Lung microvascular endothelial cell (primary cell): Measurements from ENCODE around the gene ZDHHC16. TPM values are rescaled to one million over a fixed set of nuclear protein-coding genes. Genes with fewer than 3 reads are reported as not detected.
"Not testable (repeated sequence)": the region's sequence is repeated elsewhere in the genome, so short reads cannot be mapped to it uniquely, and the experiment has no call there.

Experiments
- DNase-seq, 2 donors: peaks; one replicate each; pipeline versions ENCODE4 v3.0.0 to v3.0.0-alpha.2; 2010; ENCODE audit warnings: low read depth in 2 of 2
- total RNA-seq: library from RNA; depleted of rRNA; stranded (reverse); fragments of >200 nt; gene quantifications from 2 replicates; pipeline ENCODE4 v1.2.1, GENCODE V29; 2014

The ZDHHC16 gene
- total RNA-seq = 21.6 and 26.2 TPM in 2 replicates

DNA sequence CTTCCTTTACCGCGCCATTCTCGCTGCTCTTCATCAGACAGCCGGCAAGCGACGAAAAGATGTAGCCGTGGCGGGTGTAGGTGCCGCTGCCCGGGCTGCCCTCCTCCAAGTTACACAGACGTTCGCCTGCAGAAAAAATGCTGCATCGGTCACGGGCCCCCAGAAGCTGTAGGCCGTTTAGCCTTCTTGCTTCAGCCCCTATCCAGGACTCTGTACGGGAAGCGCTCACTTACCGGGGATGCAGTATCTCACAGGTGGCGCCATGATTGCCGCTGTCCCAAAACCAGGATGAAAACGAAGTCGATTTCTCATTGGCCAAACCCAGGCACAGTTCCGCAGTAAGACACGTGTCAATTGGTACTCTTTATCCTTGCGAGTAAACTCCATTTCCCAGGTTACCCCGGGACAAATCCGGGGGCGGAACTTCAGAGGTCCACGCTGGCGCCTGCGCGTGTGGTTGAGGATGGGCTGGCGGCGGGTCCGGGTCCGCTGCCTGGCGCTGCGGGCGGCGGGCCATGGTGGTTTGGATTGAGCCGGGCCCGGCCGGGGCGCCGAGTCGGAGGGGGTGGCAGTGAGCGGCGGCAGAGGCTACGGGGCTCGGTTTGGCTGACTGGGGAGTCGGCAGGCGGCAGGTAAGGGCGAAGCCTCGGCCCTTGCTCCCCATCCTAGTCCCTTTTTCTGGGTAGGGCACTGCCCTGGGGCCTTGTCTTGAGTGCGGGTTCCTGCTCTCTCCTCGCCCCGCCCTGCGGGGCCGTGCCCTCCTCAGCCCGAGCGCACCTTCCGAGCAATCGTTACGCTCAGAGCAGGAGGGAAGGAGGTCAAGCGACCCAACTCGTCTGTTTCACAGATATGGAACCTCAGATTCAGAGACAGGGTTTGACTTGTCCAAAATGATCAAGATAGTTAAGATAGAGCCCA, at the start of gene ZDHHC16, which contains the start of gene EXOSC1:
Gene ZDHHC16 (plus strand): TSS at position 454 of the 918 bp plus-strand sequence. CDS start 5,501 bp downstream, outside the sequence.
Gene EXOSC1 (minus strand): TSS at position 285 of the 918 bp plus-strand sequence. CDS start 21 bp downstream, at position 264.
- DNase-seq = peak; percentile 96 to 97

DNA sequence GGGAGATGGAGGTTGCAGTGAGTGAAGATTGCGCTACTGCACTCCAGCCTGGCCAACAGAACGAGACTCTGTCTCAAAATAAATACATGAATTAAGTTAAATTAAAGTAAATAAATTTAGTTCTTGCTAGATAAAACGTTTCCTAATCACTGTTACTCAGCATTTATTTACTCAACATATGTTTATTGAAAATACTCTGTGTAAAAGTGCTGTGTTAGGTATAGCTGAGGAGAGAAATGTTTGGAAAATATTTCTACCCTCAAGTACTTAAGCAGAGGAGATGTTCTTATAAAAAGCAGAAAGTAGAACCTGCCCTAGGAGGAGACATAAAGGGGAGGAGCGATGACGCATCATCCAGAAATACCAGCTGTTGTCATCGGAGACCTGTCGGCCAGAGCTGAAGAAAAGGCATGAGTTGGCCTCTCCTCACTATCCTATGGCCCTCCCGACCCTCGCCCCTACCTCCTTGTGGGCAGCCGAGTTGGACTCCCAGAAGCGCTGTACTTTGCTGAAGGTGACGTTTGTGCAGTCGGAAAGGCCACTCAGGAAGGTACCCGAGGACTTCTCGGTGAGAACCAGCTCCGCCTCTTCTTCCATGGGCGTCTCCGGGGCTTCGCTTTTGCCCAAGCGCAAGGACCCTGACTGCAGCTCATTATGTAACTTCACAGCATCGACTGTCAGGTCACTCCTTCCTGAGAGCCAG, 46.0 kb upstream of the ZDHHC16 start:
- DNase-seq = peak; percentile 78 to 88

DNA sequence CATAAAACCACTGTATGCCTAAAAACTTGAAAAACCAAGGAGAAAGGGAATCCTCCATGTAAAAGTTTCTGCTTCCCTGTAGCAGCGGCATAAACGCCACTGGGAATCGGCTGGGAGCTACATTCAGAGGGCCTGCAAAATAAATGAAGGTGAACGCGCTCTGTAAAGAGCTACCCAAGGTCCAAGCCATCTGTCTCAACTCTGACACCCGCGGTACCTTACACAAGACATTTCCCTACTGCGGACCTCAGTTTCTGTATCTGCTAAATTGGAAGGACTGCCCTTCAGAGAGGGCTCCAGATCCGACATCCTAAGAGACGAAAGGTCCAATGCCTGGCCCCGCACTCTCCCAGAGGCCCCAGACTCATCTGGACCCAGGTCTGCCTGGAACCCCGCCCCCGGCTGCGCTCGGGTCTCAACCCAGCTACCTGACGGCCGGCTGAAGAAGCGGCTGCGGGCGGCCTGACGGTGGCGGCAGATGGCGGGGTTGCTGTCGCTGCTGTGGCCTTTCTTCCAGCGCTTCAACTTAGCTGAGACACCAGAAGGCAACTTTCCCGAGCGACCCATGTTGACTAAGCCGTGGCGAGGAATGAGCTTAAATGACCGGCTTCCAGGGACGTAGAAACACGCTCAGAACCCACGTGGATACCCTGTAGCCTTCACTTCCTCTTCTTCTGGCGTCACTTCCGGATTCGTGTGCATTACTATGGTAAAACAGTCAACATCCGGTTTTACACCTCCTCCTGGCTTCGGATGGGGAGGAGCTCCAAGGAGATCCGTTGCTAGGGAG, 45.1 kb upstream of the ZDHHC16 start, which contains the start of gene RRP12:
Gene RRP12 (minus strand): TSS at position 676 of the 790 bp plus-strand sequence. CDS start 109 bp downstream, at position 567.
- peak; percentile 98 to 99 for DNase-seq

DNA sequence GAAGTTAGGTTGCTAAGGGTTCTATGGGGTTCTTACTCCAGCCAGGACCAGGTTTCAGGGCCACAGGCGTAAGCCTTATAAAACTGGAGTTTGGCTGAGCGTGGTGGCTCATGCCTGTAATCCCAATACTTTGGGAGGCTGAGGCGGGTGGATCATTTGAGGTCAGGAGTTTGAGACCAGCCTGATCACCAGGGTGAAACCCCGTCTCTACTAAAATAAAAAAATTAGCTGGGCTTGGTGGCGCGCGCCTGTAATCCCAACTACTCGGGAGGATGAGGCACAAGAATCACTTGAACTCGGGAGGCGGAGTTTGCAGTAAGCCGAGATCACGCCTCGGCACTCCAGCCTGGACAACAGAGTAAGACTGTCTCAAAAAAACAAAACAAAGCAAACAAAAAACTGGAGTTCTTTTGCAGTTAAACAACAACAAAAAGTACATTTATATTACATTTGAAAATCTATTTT, 44.5 kb upstream of the ZDHHC16 start:
- DNase-seq = no peak

DNA sequence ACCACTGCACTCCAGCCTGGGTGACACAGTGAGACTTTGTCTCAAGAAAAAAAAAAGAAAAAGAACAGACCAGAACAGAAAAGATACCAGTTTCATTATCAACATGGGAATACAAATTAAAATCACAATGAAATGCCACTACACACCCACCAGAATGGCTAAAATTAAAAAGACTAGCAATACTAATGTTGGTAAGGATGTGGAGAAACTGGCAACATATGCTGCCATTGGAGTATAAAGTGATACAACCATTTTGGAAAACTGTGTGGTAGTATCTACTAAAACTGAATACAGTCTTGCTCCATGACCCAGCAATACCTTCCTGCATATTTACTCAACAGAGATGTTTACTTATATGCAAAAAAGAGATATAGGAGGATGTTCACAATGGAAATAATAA, 41.9 kb upstream of the ZDHHC16 start:
- no peak for DNase-seq

DNA sequence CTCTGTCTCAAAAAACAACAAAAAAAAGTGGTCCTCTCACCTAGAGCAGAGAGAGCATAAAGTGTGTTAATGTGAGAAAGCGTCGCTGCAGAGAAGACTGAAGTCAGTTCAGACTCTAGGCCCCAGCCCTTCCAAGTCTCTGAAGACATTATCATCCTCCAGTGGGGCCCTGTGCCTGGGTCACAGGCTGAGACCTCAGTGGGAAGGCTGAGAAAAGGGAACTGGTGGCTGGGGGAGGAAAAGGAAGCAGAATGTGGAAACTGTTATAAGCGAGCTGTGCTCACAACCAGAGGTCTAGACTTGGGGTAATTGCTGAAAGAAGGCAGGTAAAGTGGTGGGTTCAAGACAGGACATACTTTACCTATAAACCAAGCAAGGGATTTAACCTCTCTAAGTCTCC, 39.9 kb upstream of the ZDHHC16 start:
- no peak for DNase-seq

DNA sequence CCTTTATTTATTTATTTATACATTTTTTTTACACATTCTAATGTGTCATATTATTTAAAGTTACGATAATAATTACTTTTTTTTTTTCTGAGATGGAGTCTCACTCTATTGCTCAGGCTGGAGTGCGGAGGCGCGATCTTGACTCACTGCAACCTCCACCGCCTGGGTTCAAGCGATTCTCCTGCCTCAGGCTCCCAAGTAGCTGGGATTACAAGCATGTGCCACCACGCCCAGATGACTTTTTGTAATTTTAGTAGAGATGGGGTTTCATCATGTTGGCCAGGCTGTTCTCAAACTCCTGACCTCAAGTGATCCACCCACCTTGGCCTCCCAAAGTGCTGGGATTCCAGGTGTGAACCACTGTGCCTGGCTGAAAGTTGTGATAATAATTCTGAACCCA, 39.5 kb upstream of the ZDHHC16 start:
- DNase-seq = not testable (repeated sequence)

DNA sequence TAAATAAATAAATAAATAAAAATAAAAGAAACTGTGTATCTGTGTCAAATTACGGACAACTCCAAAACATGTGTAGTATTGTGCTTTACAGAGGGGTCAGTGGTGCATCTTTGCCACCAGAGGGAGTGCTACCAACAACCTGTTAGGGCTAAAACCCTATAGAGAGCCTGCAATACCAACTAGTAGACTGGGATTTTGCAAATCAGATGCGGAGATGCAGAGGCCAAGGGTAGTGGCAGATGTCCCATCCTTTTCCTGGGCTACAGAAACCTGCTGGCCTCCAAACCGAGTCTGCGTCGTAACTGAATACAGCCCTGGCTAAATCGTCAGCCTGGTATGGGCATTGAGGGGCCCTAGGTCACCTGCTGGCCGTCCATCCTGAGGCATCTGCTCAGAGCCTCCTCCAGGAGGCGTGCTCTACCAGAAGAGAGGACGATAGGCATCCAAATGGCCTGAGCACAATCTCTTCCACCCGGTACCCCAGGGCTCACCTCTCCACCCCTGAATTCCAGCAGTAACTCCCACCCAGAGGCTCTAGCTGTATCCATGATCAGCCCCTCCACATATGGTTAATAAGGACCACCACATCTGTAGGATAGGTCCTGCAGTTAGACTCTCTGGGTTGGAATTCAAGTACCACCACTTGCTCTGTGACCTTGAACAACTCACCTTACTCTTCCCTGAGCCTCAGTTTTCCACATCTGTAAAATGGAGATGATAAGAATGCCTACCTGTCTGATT, 38.6 kb upstream of the ZDHHC16 start:
- DNase-seq = peak; percentile 80 to 84

DNA sequence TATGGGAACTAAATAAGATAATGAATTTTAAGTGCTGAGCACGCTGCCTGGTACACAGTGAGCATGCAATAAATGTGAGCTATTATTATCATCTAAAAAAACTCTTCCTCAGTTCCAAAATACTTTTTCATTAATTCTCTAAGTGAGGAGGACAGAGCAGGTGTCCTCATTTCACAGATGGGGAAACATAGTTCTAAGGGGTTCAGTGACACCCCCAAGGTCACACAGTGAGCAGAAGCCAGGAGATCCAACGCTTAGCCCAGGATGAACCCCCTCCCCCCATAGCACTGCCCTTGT, 38.1 kb upstream of the ZDHHC16 start:
- DNase-seq = no peak

DNA sequence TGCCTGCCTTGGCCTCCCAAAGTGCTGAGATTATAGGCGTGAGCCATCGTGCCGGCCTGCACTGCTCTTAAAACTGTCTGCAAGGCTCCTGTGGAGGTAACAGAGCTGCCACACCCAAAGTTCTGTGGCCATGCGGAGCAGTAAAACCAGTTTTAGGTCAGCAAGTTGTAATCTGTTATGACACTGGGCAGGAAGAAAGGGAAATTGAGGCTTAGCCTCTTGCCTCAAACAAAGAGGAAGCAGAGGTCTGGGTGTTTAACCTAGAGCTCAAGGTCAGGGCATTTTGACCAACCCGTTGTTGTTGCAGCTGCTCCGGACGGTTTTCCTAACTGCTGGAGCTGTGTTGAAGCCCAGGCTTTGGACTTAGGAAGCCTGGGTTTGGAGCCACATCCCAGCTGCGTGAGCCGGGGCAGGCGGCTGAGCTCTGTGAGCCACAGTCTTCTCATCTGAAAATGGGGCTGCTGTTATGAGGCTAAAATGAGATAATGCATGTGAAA, 37.4 kb upstream of the ZDHHC16 start:
- DNase-seq = peak in 1 of 2 donors; percentile 40

DNA sequence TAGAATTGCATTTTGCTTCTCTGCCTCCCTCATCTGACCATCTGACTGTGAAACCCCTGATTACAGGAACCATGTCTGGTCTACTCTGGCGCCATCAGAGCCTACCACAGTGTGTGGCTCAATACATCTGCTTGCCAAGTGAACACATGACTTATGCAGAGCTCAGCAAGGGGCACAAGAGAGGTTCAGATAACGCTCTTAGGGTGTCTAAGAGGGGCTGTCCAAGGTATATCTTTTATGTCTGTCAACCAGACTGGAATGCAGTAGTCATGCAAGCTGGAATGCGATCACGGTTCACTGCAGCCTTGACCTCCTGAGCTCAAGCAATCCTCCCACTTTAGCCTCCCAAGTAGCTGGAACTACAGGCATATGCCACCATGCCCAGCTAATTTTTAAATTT, 34.6 kb upstream of the ZDHHC16 start:
- no peak for DNase-seq

DNA sequence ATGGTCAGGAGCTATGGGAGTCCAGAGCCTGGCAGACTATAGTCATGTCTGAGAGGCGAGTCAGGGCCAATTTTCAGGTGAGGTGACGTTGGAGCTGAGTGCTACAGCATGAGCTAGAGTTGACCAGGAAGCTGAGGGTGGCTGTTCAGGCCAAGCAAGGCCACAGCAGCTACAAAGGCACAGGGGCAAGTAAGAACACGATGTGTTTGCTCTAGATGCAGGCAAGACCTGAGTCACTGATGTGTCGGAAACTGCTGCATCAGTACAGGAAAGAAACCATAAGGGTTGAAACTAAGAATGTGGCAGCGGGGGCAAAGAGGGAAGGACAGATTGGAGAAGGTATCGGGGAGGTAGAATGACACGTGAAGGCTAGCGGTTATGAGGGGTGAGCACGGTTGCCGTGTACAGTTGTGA, 33.1 kb upstream of the ZDHHC16 start:
- DNase-seq = peak in 1 of 2 donors; percentile 49

DNA sequence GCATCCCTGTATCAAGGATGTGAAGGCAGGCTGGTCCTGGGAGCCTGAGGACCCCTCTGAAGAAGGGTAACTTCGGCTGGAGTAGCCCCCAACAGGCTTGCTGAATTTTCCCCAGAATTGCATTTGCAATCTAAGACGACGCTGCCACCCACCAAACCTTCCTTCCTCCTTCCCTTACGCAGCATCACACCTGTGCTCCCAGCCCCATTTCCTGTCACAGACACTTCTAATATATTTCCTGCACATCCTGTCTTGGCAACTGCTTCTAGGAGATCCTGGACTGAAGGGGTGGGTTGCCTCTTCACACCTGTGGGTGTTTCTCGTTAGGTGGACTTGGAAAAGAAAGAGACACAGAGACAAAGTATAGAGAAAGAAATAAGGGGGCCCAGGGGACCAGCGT, 29.4 kb upstream of the ZDHHC16 start:
- no peak for DNase-seq

DNA sequence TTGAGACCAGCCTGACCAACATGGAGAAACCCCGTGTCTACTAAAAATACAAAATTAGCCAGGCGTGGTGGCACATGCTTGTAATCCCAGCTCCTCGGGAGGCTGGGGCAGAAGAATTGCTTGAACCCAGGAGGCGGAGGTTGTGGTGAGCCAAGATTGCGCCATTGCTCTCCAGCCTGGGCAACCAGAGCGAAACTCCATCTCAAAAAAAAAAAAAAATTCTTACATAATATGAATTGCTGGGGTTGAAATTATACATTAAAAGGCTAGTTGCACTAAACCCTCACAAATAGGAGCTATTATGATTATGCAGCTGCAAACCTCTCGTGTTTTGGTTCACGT, 22.2 kb upstream of the ZDHHC16 start:
- not testable (repeated sequence) for DNase-seq

DNA sequence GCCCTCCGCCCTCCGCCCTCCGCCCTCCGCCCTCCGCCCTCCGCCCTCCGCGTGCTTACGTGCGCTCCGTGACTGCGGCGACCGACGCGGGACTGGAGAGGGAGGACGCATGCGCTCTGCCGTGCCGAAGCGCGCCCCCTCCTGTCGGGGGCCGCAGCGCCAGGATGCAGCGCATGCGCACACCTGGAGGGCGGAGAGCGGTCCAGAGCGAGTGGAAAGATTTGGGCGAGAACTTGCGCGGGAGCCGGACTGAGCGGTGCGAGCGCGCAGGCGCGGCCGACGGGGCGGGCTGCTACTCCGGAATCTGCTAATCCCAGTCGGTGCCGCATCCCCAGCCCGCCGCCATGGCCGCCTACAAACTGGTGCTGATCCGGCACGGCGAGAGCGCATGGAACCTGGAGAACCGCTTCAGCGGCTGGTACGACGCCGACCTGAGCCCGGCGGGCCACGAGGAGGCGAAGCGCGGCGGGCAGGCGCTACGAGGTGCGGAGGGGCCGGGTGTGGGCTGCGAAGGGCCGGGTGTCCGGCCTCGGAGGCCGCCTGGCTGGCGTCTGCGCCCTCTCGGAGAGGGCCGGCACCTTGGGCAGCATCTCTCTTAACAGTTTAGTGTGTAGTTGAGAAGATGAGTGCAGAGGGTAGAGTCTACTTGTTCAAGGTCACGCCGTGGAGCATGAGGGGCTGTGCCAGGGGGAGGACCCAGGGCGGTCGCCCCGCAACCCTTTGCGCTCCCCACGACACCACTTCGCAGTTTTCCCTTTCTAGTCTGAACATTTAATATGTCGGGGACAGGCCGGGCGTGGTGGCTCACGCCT, 19.8 kb upstream of the ZDHHC16 start, which contains the start of gene PGAM1:
Gene PGAM1 (plus strand): TSS at position 228 of the 812 bp plus-strand sequence. CDS start 117 bp downstream, at position 345.
- peak; percentile 97 to 99 for DNase-seq

DNA sequence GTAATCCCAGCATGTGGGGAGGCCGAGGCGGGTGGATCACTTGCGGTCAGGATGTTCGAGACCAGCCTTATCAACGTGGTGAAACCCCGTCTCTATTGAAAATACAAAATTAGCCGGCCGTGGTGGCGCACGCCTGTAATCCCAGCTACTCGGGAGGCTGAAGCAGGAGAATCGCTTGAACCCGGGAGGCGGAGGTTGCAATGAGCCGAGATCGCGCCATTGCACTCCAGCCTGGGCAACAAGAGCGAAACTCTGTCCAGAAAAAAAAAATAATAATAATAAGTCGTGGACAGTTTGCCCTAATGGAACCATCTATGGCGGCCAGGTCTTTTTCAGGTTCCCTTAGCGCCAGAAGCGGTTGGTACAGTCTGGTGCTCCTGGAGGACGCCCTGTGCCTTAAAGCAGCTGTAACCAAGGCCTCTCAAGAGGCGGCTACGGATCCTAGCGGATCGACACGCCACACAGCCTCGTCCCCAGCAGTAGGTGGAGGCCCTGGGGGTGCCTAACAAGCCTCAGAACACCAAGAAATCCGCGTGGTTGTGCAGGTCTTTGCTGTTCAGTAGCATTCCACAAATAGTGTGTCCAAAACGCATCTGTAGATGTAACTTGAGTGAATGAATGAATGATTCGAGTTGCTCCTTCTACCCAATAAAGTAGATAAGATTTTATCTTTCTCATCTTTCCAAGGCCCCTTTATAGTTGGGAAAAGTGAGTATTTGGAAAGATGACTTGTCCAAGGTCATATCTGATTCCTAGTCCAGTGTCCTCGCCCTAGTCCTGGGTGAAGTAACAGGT, 19.0 kb upstream of the ZDHHC16 start:
- DNase-seq = peak; percentile 19 to 42

DNA sequence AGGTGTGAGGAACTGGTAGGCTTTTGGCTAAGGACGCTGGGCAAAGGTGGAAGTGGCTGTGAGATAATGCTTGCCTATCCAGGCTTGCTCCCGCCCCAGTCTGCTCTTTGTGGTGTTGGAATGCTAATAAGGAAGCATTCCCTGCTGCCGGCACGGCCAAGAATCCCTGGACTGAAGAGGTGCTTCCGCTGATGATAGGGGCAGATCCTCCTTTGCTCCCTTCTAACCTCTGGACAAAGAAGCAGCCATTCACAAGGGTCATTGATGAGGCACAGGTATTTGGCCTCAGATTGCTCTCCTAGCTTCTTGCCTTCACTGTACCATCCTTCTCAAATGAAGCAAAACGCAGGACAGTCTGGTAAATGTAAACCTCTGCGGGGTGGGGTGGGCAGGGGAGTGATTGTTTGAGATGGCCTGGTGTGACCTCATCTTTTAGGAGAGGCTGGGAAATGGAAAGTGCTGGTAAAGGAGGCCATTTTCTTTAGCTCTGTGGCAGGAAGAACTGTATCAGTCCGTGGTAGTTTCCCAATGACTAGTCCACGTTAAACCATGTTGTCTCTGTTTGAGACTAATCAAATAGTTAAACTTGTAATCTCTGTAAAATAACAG, 18.3 kb upstream of the ZDHHC16 start:
- DNase-seq = peak; percentile 57 to 60

DNA sequence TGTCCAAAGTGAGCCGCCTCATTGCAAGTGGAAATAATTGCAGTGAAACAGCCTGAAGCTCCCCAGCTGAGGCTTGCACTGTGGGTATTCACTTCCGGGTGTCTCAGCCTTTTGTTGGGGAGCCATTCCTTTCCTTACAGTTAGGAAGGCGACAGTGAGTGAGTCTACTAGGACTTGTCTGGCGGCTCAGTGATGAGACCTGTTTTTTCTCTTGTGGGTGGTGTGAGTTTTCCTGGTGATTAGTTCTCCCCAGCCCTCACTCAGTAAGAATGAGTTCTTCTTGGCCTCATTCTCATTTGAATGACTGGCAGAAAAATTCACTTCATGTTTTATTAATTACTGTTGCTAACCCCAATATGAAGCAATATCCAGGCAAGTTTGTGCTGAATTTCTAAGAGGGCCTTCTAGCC, 17.4 kb upstream of the ZDHHC16 start:
- DNase-seq = peak in 1 of 2 donors; percentile 40
